HepG2 (cell line): ENCODE results near the gene MAN1A1. TPM values are rescaled to one million over a fixed set of nuclear protein-coding genes. Genes with fewer than 3 reads are reported as not detected.

Source experiments
- AGO2 ChIP-seq: fragments of 200-400 bp; formaldehyde crosslinking; optimal IDR thresholded peaks from 2 replicates; pipeline ENCODE3; 2017; ENCODE audit warnings: mild to moderate bottlenecking, low read depth, low read length, moderate library complexity
- FOXA1 ChIP-seq, 2 experiments: fragments of 450-650 bp in 1 of 2; sonication (generic) in 1 of 2; formaldehyde crosslinking in 1 of 2; IDR thresholded peaks; 2 replicates each; pipeline versions ENCODE4 v1.4.0 to v1.6.1; 2016 to 2020; ENCODE audit warnings: missing genetic modification reagents in 1 of 2
- KIAA2018 ChIP-seq: sonication (generic); formaldehyde crosslinking; IDR thresholded peaks from 2 replicates; pipeline ENCODE4 v1.5.0; 2020; ENCODE audit warnings: mild to moderate bottlenecking, missing genetic modification reagents, borderline replicate concordance
- ZNF362 ChIP-seq: sonication (generic); formaldehyde crosslinking; IDR thresholded peaks from 2 replicates; pipeline ENCODE4 v1.4.0; 2020; ENCODE audit warnings: missing genetic modification reagents, mild to moderate bottlenecking, borderline replicate concordance
- ZNF720 ChIP-seq: sonication (generic); formaldehyde crosslinking; IDR thresholded peaks from 2 replicates; pipeline ENCODE4 v1.4.0; 2020; ENCODE audit warnings: missing genetic modification reagents
- polyA plus RNA-seq, 8 experiments: library from polyadenylated mRNA; depleted of rRNA in 3 of 8; stranded (reverse) in 7 of 8; unstranded in 1 of 8; fragments of >200 nt; fragmentation: Illumina TruSeq in 4 of 8; extraction: Trizol in 4 of 8; gene quantifications; 2 replicates each; pipeline versions ENCODE4 v1.2.1 to v1.2.3, GENCODE V29; 2011 to 2016; ENCODE audit warnings: low read depth in 4 of 8, missing spikeins in 1 of 8, mixed read lengths in 1 of 8; ENCODE audit not compliant: insufficient read depth in 1 of 8
- total RNA-seq, 5 experiments: library from RNA; depleted of rRNA; stranded (reverse); fragments of >200 nt; fragmentation: Illumina TruSeq; extraction: Trizol; gene quantifications; 2 replicates each; pipeline ENCODE4 v1.2.3, GENCODE V29; 2016; ENCODE audit warnings: low read depth in 1 of 5

MAN1A1 gene
- total and polyA plus RNA-seq, 2 of the 13 experiments (the other 11 are each of a cell fraction or from before 2014, with no cell fraction given): 156 to 236 TPM

GRCh38 chr6:119261944-119262284 is 87.6 kb downstream of the MAN1A1 start (continued):
- TF ChIP-seq ZNF362 (peak; percentile 29; the same call in 1 of the 2 replicates), FOXA1 (IDR thresholded peaks at IDR 0.05) (peak; percentile 70), FOXA1 (CRISPR knock-in tag; IDR thresholded peaks at IDR 0.05) (peak; percentile 62), KIAA2018 (CRISPR knock-in tag) (no peak), ZNF720 (no peak), AGO2 (peak; percentile 35)
- TF ChIP-seq, all 625 proteins: peak for 31
